SK-N-DZ (cell line): ENCODE data around the gene BAHD1. TPM values are rescaled to one million over a fixed set of nuclear protein-coding genes. Genes with fewer than 3 reads are reported as not detected.

Experiments
- DNase-seq: peaks from one replicate; pipeline ENCODE4 v3.0.0-alpha.2; 2015; ENCODE audit warnings: low spot score
- polyA plus RNA-seq, 2 experiments: library from polyadenylated mRNA; depleted of rRNA; stranded (reverse); fragments of >200 nt; gene quantifications; 2 replicates each; pipeline ENCODE4 v1.2.3, GENCODE V29; 2014

Gene BAHD1
- polyA plus RNA-seq (2014; cell fraction: cytosol; rRNA removed): 21.6 and 24.7 TPM in 2 replicates
- 34.6 and 44.7 TPM in 2 replicates for polyA plus RNA-seq (2014; cell fraction: nucleus; rRNA removed)

GRCh38 chr15:40440743-40441564 lies at the start of gene BAHD1:
Gene BAHD1 (plus strand): TSS chr15:40440953. CDS start chr15:40458465, 17,512 bp downstream.
- peak; percentile 94 for DNase-seq

- DNase-seq: no peak
Observed at GRCh38 chr15:40392986-40393948, 47.5 kb upstream of the BAHD1 start.

GRCh38 chr15:40397688-40398412 lies 42.9 kb upstream of the BAHD1 start:
- no peak for DNase-seq

- DNase-seq: no peak
Observed at GRCh38 chr15:40398413-40398873, 42.3 kb upstream of the BAHD1 start.

- no peak for DNase-seq
Observed at GRCh38 chr15:40399370-40399769, 41.4 kb upstream of the BAHD1 start.

GRCh38 chr15:40405501-40406381 lies 35.0 kb upstream of the BAHD1 start, which contains the start of gene IVD:
Gene IVD (plus strand): TSS chr15:40405795. CDS start chr15:40405828, 33 bp downstream.
- DNase-seq: peak; percentile 94

GRCh38 chr15:40407330-40407990 lies 33.3 kb upstream of the BAHD1 start:
- DNase-seq: no peak

GRCh38 chr15:40409366-40409765 lies 31.4 kb upstream of the BAHD1 start:
- DNase-seq: no peak

GRCh38 chr15:40410476-40410875 lies 30.3 kb upstream of the BAHD1 start:
- no peak for DNase-seq

- no peak for DNase-seq
Observed at GRCh38 chr15:40412095-40412759, 28.5 kb upstream of the BAHD1 start.

- DNase-seq: no peak
Observed at GRCh38 chr15:40413036-40413435, 27.7 kb upstream of the BAHD1 start.

GRCh38 chr15:40414816-40415215 lies 25.9 kb upstream of the BAHD1 start:
- DNase-seq: no peak

- DNase-seq: no peak
Observed at GRCh38 chr15:40415226-40415625, 25.5 kb upstream of the BAHD1 start.

GRCh38 chr15:40416056-40416455 lies 24.7 kb upstream of the BAHD1 start:
- no peak for DNase-seq

GRCh38 chr15:40418126-40418525 lies 22.6 kb upstream of the BAHD1 start:
- no peak for DNase-seq

GRCh38 chr15:40420071-40420713 lies 20.6 kb upstream of the BAHD1 start:
- DNase-seq: no peak

- DNase-seq: no peak
Observed at GRCh38 chr15:40420793-40421192, 20.0 kb upstream of the BAHD1 start.
